IPS DF 6.9 (cell line): ENCODE measurements around the gene TAF11L12.
"Not testable (repeated sequence)": the region's sequence is repeated elsewhere in the genome, so short reads cannot be mapped to it uniquely, and the experiment has no call there.

Source experiments
- DNase-seq: peaks from one replicate; pipeline ENCODE4 v3.0.0-alpha.2; 2013; ENCODE audit warnings: low read depth, low spot score
- H3K27ac ChIP-seq: one replicate; pipeline ENCODE4 v1.5.1; 2013; ENCODE audit warnings: low read length, control low read depth
- H3K27me3 ChIP-seq: 2 replicates; pipeline ENCODE4 v1.6.1; 2013; ENCODE audit warnings: mild to moderate bottlenecking, low read length; ENCODE audit not compliant: control insufficient read depth, insufficient read depth
- H3K36me3 ChIP-seq: 2 replicates; pipeline ENCODE4 v1.6.1; 2013; ENCODE audit warnings: low read length; ENCODE audit not compliant: control insufficient read depth, insufficient read depth
- H3K4me1 ChIP-seq: 2 replicates; pipeline ENCODE4 v1.6.1; 2013; ENCODE audit warnings: low read length; ENCODE audit not compliant: control insufficient read depth, insufficient read depth
- H3K4me3 ChIP-seq: 2 replicates; pipeline ENCODE4 v1.5.1; 2013; ENCODE audit warnings: mild to moderate bottlenecking, low read length
- H3K9me3 ChIP-seq: 2 replicates; pipeline ENCODE4 v1.6.1; 2013; ENCODE audit warnings: low read length, inconsistent platforms; ENCODE audit not compliant: control insufficient read depth, insufficient read depth
- WGBS: extraction: QIAGEN DNeasy Blood & Tissue Kit; methylation state at CpG from one replicate; pipeline ENCODE4 v1.1.7; 2013; ENCODE audit warnings: mixed read lengths, missing lambda C conversion rate; ENCODE audit not compliant: insufficient read length, insufficient coverage; 5-methylcytosine and 5-hydroxymethylcytosine counted together

The TAF11L12 gene

DNA sequence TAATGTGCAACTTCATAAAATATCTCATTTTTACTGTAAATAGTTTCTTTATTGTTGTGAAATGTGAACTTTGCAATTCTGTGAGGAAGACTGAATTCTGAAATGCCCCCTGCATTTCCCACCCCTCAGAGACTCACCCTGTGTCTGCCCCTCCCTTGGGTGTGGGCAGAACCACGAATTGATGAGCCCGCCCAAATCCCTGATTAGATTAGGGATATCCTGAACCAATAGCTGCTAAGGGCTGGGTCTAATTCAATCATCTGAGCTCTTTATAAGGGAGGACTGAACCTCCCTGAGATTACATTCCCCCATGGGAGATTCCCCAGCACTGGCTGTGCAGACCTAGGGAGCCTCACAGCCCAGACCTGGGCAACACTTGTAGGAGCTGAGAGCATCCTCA is at the start of gene TAF11L12:
Gene TAF11L12, plus strand, starts transcription at position 301 of the 400 bp plus-strand sequence.
- H3K27me3 ChIP-seq, H3K4me1 ChIP-seq, H3K9me3 ChIP-seq, DNase-seq, H3K4me3 ChIP-seq, H3K27ac ChIP-seq, H3K36me3 ChIP-seq: not testable (repeated sequence)
- WGBS, result no CpG with 5 or more reads among the region's 2 CpGs

DNA sequence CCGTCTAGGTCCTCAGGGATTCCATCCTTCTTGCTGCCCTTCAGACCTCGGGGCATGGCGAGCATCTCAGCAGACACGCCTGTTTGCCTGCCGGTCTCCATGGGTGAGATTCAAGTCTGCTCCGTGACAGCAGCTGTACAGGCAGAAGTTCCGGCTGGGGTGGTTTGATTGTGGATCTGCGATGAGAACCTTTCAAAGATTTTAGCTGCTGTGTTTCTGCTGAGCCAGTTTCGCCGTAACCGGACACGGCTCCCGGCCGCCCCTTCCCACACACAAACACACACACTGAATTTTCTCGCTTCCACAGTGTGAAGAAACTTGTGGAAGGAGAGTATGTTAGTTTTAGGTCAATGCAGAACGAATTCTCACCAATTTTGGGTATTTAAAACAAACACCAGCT is 24.5 kb upstream of the TAF11L12 start, which contains the start of gene TAF11L7:
Gene TAF11L7, minus strand, starts transcription at position 101 of the 400 bp plus-strand sequence.
- WGBS, result no CpG with 5 or more reads among the region's 16 CpGs
- H3K27ac ChIP-seq, H3K9me3 ChIP-seq, H3K4me1 ChIP-seq, H3K27me3 ChIP-seq, DNase-seq, H3K4me3 ChIP-seq, H3K36me3 ChIP-seq: not testable (repeated sequence)

DNA sequence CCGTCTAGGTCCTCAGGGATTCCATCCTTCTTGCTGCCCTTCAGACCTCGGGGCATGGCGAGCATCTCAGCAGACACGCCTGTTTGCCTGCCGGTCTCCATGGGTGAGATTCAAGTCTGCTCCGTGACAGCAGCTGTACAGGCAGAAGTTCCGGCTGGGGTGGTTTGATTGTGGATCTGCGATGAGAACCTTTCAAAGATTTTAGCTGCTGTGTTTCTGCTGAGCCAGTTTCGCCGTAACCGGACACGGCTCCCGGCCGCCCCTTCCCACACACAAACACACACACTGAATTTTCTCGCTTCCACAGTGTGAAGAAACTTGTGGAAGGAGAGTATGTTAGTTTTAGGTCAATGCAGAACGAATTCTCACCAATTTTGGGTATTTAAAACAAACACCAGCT is 19.3 kb upstream of the TAF11L12 start, which contains the start of gene TAF11L8:
Gene TAF11L8, minus strand, starts transcription at position 101 of the 400 bp plus-strand sequence.
- not testable (repeated sequence) for H3K27me3 ChIP-seq, DNase-seq, H3K36me3 ChIP-seq, H3K27ac ChIP-seq, H3K4me1 ChIP-seq, H3K9me3 ChIP-seq, H3K4me3 ChIP-seq
- no CpG with 5 or more reads among the region's 16 CpGs for WGBS

DNA sequence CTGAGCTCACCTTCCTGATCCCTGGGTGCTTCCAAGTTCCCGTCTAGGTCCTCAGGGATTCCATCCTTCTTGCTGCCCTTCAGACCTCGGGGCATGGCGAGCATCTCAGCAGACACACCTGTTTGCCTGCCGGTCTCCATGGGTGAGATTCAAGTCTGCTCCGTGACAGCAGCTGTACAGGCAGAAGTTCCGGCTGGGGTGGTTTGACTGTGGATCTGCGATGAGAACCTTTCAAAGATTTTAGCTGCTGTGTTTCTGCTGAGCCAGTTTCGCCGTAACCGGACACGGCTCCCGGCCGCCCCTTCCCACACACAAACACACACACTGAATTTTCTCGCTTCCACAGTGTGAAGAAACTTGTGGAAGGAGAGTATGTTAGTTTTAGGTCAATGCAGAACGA is 15.9 kb upstream of the TAF11L12 start, which contains the start of gene TAF11L9:
Gene TAF11L9, minus strand, starts transcription at position 140 of the 400 bp plus-strand sequence.
- not testable (repeated sequence) for H3K4me1 ChIP-seq, H3K36me3 ChIP-seq, H3K27me3 ChIP-seq, H3K27ac ChIP-seq, H3K4me3 ChIP-seq, H3K9me3 ChIP-seq, DNase-seq
- WGBS, result no CpG with 5 or more reads among the region's 15 CpGs

DNA sequence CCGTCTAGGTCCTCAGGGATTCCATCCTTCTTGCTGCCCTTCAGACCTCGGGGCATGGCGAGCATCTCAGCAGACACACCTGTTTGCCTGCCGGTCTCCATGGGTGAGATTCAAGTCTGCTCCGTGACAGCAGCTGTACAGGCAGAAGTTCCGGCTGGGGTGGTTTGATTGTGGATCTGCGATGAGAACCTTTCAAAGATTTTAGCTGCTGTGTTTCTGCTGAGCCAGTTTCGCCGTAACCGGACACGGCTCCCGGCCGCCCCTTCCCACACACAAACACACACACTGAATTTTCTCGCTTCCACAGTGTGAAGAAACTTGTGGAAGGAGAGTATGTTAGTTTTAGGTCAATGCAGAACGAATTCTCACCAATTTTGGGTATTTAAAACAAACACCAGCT is 12.5 kb upstream of the TAF11L12 start, which contains the start of gene TAF11L10:
Gene TAF11L10, minus strand, starts transcription at position 101 of the 400 bp plus-strand sequence.
- H3K9me3 ChIP-seq, H3K4me3 ChIP-seq, H3K27me3 ChIP-seq, H3K36me3 ChIP-seq, H3K4me1 ChIP-seq, H3K27ac ChIP-seq, DNase-seq: not testable (repeated sequence)
- no CpG with 5 or more reads among the region's 15 CpGs for WGBS

DNA sequence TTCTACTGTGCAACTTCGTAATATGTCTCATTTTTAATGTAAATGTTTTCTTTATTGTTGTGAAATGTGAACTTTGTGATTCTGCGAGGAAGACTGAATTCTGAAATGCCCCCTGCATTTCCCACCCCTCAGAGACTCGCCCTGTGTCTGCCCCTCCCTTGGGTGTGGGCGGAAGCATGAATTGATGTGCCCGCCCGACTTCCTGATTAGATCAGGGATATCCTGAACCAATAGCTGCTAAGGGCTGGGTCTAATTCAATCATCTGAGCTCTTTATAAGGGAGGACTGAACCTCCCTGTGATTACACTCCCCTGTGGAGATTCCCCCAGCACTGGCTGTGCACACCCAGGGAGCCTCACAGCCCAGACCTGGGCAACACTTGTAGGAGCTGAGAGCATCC is 6.3 kb upstream of the TAF11L12 start, which contains the start of gene TAF11L11:
Gene TAF11L11, plus strand, starts transcription at position 304 of the 400 bp plus-strand sequence.
- not testable (repeated sequence) for H3K4me1 ChIP-seq, H3K4me3 ChIP-seq, H3K36me3 ChIP-seq, H3K27me3 ChIP-seq, H3K9me3 ChIP-seq, H3K27ac ChIP-seq, DNase-seq
- WGBS, result no CpG with 5 or more reads among the region's 6 CpGs

DNA sequence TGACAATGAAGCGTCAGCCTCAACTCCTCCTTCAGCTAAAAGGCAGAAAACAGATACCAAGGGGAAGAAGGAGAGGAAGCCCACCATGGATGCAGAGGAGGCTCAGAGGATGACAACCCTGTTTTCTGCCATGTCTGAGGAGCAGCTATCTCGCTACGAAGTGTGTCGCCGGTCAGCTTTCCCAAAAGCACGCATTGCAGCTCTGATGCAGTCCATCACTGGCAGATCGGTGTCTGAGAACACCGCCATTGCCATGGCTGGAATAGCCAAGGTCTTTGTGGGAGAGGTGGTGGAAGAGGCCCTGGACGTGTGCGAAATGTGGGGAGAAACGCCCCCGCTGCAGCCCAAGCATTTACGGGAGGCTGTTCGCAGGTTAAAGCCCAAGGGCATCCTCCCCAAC is 5.2 kb upstream of the TAF11L12 start:
- Histone ChIP-seq H3K27me3 (no peaks in the 10 kb centered on the region), H3K9me3 (no peaks in the 10 kb centered on the region), H3K4me1 (no peaks in the 10 kb centered on the region), H3K36me3 (no peaks in the 10 kb centered on the region), H3K27ac (no peak overlapping the region), H3K4me3 (no peak overlapping the region)
- no CpG with 5 or more reads among the region's 14 CpGs for WGBS
- no peak for DNase-seq

DNA sequence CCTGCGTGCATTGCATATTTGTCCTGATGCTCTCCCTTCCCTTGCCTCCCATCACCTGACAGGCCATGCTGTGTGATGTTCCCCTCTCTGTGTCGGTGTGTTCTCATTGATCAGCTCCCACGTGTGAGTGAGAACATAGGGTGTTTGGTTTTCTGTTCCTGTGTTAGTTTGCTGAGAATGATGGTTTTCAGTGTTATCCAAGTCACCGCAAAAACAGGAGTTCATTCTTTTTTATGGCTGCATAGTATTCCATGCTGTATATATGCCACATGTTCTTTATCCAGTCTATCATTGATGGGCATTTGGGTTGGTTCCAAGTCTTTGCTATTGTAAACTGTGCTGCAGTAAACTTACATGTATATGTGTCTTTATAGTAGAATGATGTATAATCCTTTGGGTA is 2.7 kb upstream of the TAF11L12 start:
- not testable (repeated sequence) for H3K9me3 ChIP-seq, H3K36me3 ChIP-seq, H3K27ac ChIP-seq, H3K4me3 ChIP-seq, DNase-seq, H3K4me1 ChIP-seq, H3K27me3 ChIP-seq
- no CpG with 5 or more reads among the region's 4 CpGs for WGBS

DNA sequence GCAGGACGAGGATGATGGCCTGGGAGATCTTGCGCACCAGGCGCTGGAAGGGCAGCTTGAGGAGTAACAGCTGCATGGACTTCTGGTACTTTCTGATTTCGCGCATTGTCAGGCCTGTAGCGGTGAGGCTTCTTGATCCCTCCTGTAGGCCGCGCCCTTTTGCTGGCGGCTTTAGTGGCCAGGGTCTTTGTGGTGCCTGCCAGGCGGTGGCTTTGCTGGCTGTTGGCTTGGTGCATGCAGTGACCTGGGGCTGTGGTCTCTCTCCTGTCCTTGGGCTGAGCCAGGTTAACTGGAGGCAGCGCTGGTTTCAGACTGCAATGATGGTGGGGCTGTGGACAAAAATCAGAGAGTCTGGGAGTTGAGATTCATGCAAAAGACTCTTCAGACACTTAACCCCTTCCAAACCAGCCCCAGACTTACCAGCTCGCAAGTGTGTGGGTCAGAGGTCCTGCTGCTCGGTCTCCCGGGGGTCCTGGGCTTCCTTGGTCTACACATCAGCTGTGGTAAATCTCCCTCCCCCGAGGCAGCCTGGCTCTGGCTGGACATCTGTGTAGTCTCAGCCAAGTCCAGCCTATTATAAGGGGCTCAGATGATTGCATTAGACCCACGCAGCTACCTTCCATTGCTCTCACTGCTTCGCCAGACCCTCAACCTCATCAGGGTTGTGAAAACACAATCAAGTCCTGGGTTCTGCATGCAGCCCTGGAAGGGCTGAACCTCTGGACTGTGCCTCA is 4.8 kb downstream of the TAF11L12 start:
- H3K27me3 ChIP-seq, result no peaks in the 10 kb centered on the region
- DNase-seq, result no peak
- no peak overlapping the region for H3K27ac ChIP-seq
- no peaks in the 10 kb centered on the region for H3K36me3 ChIP-seq
- H3K4me1 ChIP-seq, result no peaks in the 10 kb centered on the region
- WGBS, result no CpG with 5 or more reads among the region's 17 CpGs
- no peak overlapping the region for H3K4me3 ChIP-seq
- no peaks in the 10 kb centered on the region for H3K9me3 ChIP-seq

DNA sequence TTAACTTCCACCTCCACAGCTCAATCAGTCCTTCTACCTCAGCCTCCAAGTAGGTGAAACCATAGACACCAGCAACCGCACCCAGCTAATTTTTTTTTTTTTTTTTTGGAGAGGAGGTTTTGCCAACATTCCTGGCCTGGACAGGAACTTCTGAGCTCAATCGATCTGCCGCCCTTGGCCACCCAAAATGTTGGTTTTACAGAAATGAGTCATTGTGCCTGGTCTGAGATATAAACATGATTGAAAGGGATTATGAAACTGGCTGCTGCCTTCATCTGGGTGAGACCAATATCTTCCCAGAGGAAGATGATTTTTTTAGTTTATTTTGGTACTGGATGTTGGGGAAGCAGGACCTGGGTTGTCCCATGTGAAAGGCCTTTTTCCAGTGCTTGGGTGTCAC is 9.2 kb downstream of the TAF11L12 start:
- no CpG with 5 or more reads among the region's 3 CpGs for WGBS
- no peak overlapping the region for H3K27ac ChIP-seq
- H3K4me1 ChIP-seq, result no peaks in the 10 kb centered on the region
- no peaks in the 10 kb centered on the region for H3K27me3 ChIP-seq
- no peak for DNase-seq
- no peak overlapping the region for H3K4me3 ChIP-seq
- no peaks in the 10 kb centered on the region for H3K36me3 ChIP-seq
- H3K9me3 ChIP-seq, result no peaks in the 10 kb centered on the region

DNA sequence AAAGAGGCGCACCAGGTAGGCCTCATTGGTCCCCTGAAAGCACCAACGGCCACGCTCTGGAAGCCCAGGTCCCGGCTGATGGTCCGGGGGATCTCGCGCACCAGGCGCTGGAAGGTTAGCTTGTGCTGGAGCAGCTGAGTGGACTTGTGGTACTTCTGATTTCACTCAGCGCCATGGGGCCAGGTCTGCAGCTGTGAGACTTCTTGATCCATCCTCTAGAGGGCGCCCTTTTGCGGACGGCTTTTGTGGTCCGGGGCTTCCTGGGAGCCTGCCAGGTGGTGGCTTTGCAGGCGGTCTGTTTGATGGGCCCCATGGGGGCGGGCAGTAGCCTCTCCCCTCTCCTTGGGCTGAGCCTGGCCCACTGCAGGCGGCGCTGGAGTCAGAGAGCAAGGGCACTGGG is 10.4 kb downstream of the TAF11L12 start:
- Histone ChIP-seq H3K4me1 (no peaks in the 10 kb centered on the region), H3K4me3 (no peak overlapping the region), H3K36me3 (no peaks in the 10 kb centered on the region), H3K27me3 (no peaks in the 10 kb centered on the region), H3K27ac (no peak overlapping the region), H3K9me3 (no peaks in the 10 kb centered on the region)
- no CpG with 5 or more reads among the region's 17 CpGs for WGBS
- peak; percentile 2 for DNase-seq
